Measurements from ENCODE around the gene IL4.
"Not testable (repeated sequence)": the region's sequence is repeated elsewhere in the genome, so short reads cannot be mapped to it uniquely, and the experiment has no call there.

The IL4 gene

DNA sequence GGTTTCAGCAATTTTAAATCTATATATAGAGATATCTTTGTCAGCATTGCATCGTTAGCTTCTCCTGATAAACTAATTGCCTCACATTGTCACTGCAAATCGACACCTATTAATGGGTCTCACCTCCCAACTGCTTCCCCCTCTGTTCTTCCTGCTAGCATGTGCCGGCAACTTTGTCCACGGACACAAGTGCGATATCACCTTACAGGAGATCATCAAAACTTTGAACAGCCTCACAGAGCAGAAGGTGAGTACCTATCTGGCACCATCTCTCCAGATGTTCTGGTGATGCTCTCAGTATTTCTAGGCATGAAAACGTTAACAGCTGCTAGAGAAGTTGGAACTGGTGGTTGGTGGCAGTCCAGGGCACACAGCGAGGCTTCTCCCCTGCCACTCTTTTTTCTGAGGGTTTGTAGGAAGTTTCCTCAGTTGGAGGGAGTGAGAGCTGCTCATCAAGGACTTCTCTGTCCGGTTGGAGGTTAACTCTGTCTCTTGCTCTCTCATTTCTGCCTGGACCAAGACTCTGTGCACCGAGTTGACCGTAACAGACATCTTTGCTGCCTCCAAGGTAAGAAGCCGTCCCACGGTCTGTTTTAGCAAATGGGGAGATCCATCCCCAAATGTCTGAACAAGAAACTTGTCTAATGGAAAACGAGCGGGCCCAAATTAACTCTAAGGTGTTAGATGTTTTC, at the start of gene IL4:
IL4 (plus strand) TSS at position 51 of the 692 bp plus-strand sequence; CDS start at position 113, 62 bp downstream.
- no peak within 1 kb of the TSS for H3K27ac ChIP-seq (ENCODE audit: low read depth, low read length)
- no peak within 1 kb of the TSS for H3K9ac ChIP-seq (ENCODE audit: low read depth, low read length)
- no peak within 1 kb of the TSS for H3K4me3 ChIP-seq (ENCODE audit: low read depth, low read length)
- H3K4me1 ChIP-seq (ENCODE audit: control insufficient read depth, insufficient read depth, low read length), result no peaks in the 10 kb centered on the region
- H3K9me3 ChIP-seq (ENCODE audit: control insufficient read depth, insufficient read depth, low read length), result no peaks in the 10 kb centered on the region
- no peaks in the 10 kb centered on the region for H3K27me3 ChIP-seq (ENCODE audit: control insufficient read depth, insufficient read depth, low read length)
- H3K36me3 ChIP-seq (ENCODE audit: control insufficient read depth, insufficient read depth, low read length), result no peaks in the 10 kb centered on the region

DNA sequence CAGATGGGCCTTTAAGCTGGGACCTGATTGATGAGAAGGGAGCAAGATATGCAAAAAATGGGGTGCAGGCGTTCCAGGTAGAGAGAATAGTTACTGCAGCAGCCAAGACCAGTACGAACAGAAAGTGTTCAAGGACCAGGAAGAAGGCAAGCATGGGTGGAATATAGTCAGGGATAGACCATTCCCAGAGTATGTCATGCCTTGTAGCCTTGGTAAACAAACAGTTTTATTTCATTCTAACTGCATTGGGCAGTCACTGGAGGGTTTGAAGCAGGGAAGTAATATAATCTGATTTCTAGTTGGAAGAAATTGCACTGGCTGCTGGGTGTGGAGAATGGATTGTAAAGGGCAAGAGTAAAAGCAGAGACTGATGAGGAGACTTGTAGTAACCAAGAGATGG, 46.3 kb upstream of the IL4 start:
- H3K9me3 ChIP-seq (ENCODE audit: control insufficient read depth, insufficient read depth, low read length), result no peaks in the 10 kb centered on the region
- H3K36me3 ChIP-seq (ENCODE audit: control insufficient read depth, insufficient read depth, low read length), result peaks cover 27% of the 10 kb centered on the region
- H3K4me3 ChIP-seq (ENCODE audit: low read depth, low read length), result no peak overlapping the region
- H3K4me1 ChIP-seq (ENCODE audit: control insufficient read depth, insufficient read depth, low read length), result no peaks in the 10 kb centered on the region
- no peak overlapping the region for H3K9ac ChIP-seq (ENCODE audit: low read depth, low read length)
- H3K27me3 ChIP-seq (ENCODE audit: control insufficient read depth, insufficient read depth, low read length), result no peaks in the 10 kb centered on the region
- no peak overlapping the region for H3K27ac ChIP-seq (ENCODE audit: low read depth, low read length)

DNA sequence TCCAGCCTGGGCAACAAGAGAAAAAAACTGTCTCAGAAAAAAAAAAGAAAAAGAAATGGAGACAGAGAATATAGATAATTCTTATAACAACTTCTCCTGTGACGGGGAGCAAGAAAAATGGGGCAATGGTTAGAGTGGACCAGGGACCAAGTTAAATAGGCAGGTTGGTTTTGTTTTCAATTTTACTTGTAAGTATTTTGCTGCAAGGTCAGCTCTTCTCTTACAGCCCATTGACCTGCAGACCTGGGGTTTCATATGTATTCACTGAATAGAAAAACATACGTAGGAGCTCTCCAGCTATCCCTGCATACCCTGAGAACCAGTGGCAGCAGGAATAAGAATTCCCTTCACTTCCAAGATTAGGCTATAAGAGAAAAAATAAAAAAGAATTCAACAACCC, 45.0 kb upstream of the IL4 start:
- H3K27ac ChIP-seq (ENCODE audit: low read depth, low read length), result no peak overlapping the region

DNA sequence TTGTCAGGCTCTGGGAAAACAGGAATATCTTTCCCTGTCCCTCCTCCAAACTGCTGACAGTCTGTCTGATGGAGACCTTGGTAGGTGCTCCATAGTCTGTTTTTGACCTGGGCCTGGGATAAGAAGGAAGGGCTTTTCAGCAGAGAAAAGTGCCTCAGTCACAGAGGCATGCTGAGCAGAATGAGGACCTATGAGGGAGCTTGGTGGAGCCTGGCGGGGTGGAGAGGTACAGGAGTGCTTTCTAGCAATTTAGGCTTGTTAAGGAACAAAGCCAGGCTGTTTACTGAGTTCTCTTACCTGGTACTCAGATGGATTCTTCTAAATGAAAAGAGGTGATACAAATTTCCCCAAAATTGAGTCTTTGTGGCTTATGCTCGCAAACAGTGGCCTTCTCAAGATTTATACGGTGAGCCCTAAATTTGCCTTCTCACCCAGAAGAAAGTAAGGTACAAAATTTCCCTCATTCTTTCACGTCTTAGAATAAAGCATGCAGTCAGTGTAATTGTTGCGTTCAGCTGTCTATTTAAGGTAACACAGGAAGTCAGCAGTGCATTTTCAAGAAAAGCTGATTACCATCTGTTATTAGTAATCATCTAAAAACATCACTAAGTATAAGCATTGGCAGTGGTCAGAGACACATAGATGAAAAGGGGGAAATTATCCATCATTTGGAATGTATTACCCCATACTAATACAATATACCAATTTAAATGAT, 44.4 kb upstream of the IL4 start:
- Histone ChIP-seq H3K9me3 (ENCODE audit: control insufficient read depth, insufficient read depth, low read length) (no peaks in the 10 kb centered on the region), H3K4me3 (ENCODE audit: low read depth, low read length) (no peak overlapping the region), H3K27ac (ENCODE audit: low read depth, low read length) (no peak overlapping the region), H3K9ac (ENCODE audit: low read depth, low read length) (no peak overlapping the region), H3K27me3 (ENCODE audit: control insufficient read depth, insufficient read depth, low read length) (no peaks in the 10 kb centered on the region), H3K36me3 (ENCODE audit: control insufficient read depth, insufficient read depth, low read length) (peaks cover 18% of the 10 kb centered on the region), H3K4me1 (ENCODE audit: control insufficient read depth, insufficient read depth, low read length) (no peaks in the 10 kb centered on the region)

More for the DNA sequence above, 45.0 kb upstream of the IL4 start:
- Histone ChIP-seq H3K4me3 (ENCODE audit: low read depth, low read length) (no peak overlapping the region), H3K9ac (ENCODE audit: low read depth, low read length) (no peak overlapping the region), H3K9me3 (ENCODE audit: control insufficient read depth, insufficient read depth, low read length) (no peaks in the 10 kb centered on the region), H3K36me3 (ENCODE audit: control insufficient read depth, insufficient read depth, low read length) (peaks cover 18% of the 10 kb centered on the region), H3K27me3 (ENCODE audit: control insufficient read depth, insufficient read depth, low read length) (no peaks in the 10 kb centered on the region), H3K4me1 (ENCODE audit: control insufficient read depth, insufficient read depth, low read length) (no peaks in the 10 kb centered on the region)

DNA sequence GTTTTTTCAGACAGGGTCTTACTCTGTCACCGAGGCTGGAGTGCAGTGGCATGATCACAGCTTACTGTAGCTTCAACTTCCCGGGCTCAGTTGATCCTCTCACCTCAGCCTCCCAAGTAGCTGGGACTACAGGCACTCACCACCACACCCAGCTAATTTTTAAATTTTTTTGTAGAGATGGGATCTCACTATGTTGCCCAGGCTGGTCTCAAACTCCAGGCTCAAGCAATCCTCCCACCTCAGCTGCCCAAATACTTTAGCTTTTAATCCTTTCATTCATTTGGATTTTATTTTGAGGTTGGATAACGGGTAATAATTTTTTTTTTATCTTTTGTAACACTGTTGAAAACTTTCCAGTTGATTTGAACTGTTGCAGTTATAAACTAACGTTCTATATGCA, 40.2 kb upstream of the IL4 start:
- not testable (repeated sequence) for H3K27ac ChIP-seq (ENCODE audit: low read depth, low read length); H3K9ac ChIP-seq (ENCODE audit: low read depth, low read length); H3K9me3 ChIP-seq (ENCODE audit: control insufficient read depth, insufficient read depth, low read length); H3K4me3 ChIP-seq (ENCODE audit: low read depth, low read length); H3K27me3 ChIP-seq (ENCODE audit: control insufficient read depth, insufficient read depth, low read length); H3K4me1 ChIP-seq (ENCODE audit: control insufficient read depth, insufficient read depth, low read length)
- H3K36me3 ChIP-seq (ENCODE audit: control insufficient read depth, insufficient read depth, low read length), result peaks cover 41% of the 10 kb centered on the region

DNA sequence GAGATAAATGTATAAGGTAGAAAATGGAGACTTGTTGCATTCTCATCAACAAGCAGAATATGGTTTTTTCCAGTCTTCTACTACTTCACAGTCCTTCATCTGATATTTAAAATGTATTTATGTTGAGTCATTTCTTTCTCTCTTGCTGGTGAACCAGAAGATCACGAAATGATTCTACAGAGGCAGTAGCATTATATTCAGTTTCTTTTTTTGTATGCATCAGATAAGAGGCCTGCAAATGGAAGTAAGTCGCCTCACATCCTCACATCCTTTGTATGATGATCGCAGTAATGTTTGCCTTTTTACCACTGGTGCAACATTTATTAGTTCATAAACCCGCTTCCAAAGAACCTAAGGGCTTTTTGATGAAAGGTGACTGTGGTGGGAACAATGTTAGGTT, 37.9 kb upstream of the IL4 start:
- no peaks in the 10 kb centered on the region for H3K9me3 ChIP-seq (ENCODE audit: control insufficient read depth, insufficient read depth, low read length)
- no peak overlapping the region for H3K4me3 ChIP-seq (ENCODE audit: low read depth, low read length)
- no peak overlapping the region for H3K9ac ChIP-seq (ENCODE audit: low read depth, low read length)

DNA sequence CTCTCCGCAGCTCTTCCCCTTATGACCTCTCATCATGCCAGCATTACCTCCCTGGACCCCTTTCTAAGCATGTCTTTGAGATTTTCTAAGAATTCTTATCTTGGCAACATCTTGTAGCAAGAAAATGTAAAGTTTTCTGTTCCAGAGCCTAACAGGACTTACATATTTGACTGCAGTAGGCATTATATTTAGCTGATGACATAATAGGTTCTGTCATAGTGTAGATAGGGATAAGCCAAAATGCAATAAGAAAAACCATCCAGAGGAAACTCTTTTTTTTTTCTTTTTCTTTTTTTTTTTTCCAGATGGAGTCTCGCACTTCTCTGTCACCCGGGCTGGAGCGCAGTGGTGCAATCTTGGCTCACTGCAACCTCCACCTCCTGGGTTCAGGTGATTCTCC, 36.5 kb upstream of the IL4 start:
- Histone ChIP-seq H3K4me3 (ENCODE audit: low read depth, low read length) (no peak overlapping the region), H3K27me3 (ENCODE audit: control insufficient read depth, insufficient read depth, low read length) (no peaks in the 10 kb centered on the region), H3K9me3 (ENCODE audit: control insufficient read depth, insufficient read depth, low read length) (no peaks in the 10 kb centered on the region), H3K27ac (ENCODE audit: low read depth, low read length) (no peak overlapping the region), H3K36me3 (ENCODE audit: control insufficient read depth, insufficient read depth, low read length) (peaks cover 57% of the 10 kb centered on the region), H3K4me1 (ENCODE audit: control insufficient read depth, insufficient read depth, low read length) (no peaks in the 10 kb centered on the region), H3K9ac (ENCODE audit: low read depth, low read length) (no peak overlapping the region)

More for the DNA sequence above, 37.9 kb upstream of the IL4 start:
- H3K4me1 ChIP-seq (ENCODE audit: control insufficient read depth, insufficient read depth, low read length), result no peaks in the 10 kb centered on the region
- H3K36me3 ChIP-seq (ENCODE audit: control insufficient read depth, insufficient read depth, low read length), result peaks cover 47% of the 10 kb centered on the region
- H3K27ac ChIP-seq (ENCODE audit: low read depth, low read length), result no peak overlapping the region
- H3K27me3 ChIP-seq (ENCODE audit: control insufficient read depth, insufficient read depth, low read length), result no peaks in the 10 kb centered on the region

DNA sequence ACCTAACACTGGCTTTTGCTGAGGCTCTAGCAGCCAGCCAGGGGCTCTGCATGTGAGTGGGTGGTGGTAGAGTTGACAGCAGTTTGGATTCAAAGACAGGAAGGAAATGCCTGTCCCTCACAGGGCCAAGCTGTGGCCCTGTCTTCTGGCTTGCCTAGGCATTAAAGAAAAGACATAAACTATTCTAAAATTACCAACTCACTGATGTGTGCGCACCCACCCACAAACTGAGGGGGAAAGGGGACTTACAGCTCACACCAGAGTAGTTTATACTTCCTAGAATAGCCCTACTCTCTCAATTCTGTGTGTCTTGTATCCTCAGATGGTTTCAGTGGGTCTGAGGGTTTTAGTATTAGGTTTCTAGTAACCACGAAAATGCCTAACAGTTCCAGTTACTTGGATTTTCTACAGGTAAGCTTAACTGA, 34.1 kb upstream of the IL4 start:
- H3K27ac ChIP-seq (ENCODE audit: low read depth, low read length), result no peak overlapping the region
- no peak overlapping the region for H3K9ac ChIP-seq (ENCODE audit: low read depth, low read length)
- no peaks in the 10 kb centered on the region for H3K27me3 ChIP-seq (ENCODE audit: control insufficient read depth, insufficient read depth, low read length)
- H3K36me3 ChIP-seq (ENCODE audit: control insufficient read depth, insufficient read depth, low read length), result peaks cover 68% of the 10 kb centered on the region
- H3K4me3 ChIP-seq (ENCODE audit: low read depth, low read length), result no peak overlapping the region
- peaks cover 11% of the 10 kb centered on the region for H3K4me1 ChIP-seq (ENCODE audit: control insufficient read depth, insufficient read depth, low read length)
- H3K9me3 ChIP-seq (ENCODE audit: control insufficient read depth, insufficient read depth, low read length), result no peaks in the 10 kb centered on the region

DNA sequence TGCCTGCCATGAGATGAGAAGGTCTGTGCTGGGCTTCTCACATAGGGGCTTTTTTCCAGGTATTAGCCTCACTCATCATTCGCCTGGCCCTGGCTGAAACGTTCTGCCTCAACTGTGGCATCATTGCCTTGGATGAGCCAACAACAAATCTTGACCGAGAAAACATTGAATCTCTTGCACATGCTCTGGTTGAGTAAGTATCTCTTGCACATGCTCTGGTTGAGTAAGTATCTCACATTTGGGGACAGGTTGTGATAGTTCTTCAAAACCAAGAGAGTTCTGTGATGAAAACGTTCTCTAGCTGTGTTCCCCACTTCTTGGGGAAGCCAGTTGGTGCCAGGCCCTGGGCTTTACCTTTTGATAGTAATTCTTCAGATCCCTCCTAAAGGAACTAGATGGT, 33.2 kb upstream of the IL4 start:
- no peaks in the 10 kb centered on the region for H3K9me3 ChIP-seq (ENCODE audit: control insufficient read depth, insufficient read depth, low read length)
- H3K27me3 ChIP-seq (ENCODE audit: control insufficient read depth, insufficient read depth, low read length), result no peaks in the 10 kb centered on the region
- peaks cover 11% of the 10 kb centered on the region for H3K4me1 ChIP-seq (ENCODE audit: control insufficient read depth, insufficient read depth, low read length)
- H3K36me3 ChIP-seq (ENCODE audit: control insufficient read depth, insufficient read depth, low read length), result peaks cover 67% of the 10 kb centered on the region
- no peak overlapping the region for H3K9ac ChIP-seq (ENCODE audit: low read depth, low read length)
- H3K27ac ChIP-seq (ENCODE audit: low read depth, low read length), result no peak overlapping the region
- no peak overlapping the region for H3K4me3 ChIP-seq (ENCODE audit: low read depth, low read length)

DNA sequence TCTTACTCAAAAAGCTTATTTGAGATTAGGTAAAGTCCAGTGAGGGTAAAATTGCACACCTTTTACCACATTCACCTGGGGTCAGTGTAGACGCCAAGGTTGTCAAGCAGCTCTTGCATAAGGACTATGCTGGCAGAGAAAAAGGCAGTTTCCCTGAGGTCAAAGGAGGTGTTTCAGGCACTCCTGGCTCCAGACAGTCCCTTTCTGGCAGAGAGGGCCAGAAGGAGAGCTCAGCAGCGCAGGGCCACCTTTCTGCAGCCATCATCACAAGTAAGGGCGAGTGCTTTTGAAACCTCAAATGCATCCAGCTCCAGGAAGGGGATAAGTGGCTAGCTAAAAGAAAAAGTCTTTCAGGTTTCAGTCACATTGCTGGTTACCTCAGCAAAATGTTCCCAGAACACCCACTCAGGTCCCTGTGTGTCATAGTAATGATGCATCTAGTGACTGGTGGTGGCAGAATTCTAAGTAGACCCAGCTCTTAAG, 32.5 kb upstream of the IL4 start:
- Histone ChIP-seq H3K27me3 (ENCODE audit: control insufficient read depth, insufficient read depth, low read length) (no peaks in the 10 kb centered on the region), H3K9ac (ENCODE audit: low read depth, low read length) (no peak overlapping the region), H3K9me3 (ENCODE audit: control insufficient read depth, insufficient read depth, low read length) (no peaks in the 10 kb centered on the region), H3K27ac (ENCODE audit: low read depth, low read length) (no peak overlapping the region), H3K4me1 (ENCODE audit: control insufficient read depth, insufficient read depth, low read length) (peaks cover 11% of the 10 kb centered on the region), H3K4me3 (ENCODE audit: low read depth, low read length) (no peak overlapping the region), H3K36me3 (ENCODE audit: control insufficient read depth, insufficient read depth, low read length) (peaks cover 60% of the 10 kb centered on the region)

DNA sequence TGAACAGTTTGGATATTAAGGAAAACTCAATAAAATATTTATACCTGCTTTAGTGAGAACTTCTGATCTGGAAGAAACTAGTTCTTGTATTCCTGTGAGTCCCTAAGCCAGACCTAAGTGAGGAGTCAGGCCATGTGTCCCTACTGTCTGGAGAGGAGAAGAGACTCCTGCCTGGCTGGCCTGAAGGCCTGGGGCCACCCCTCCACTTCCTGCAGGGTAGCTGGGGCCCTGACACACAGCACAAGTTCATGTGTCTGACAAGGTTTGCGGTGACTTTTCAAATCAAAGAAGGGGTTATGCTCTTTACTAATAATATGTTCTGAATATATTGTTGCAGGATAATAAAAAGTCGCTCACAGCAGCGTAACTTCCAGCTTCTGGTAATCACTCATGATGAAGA, 31.9 kb upstream of the IL4 start:
- Histone ChIP-seq H3K27me3 (ENCODE audit: control insufficient read depth, insufficient read depth, low read length) (no peaks in the 10 kb centered on the region), H3K4me3 (ENCODE audit: low read depth, low read length) (no peak overlapping the region), H3K36me3 (ENCODE audit: control insufficient read depth, insufficient read depth, low read length) (peaks cover 60% of the 10 kb centered on the region), H3K4me1 (ENCODE audit: control insufficient read depth, insufficient read depth, low read length) (peaks cover 11% of the 10 kb centered on the region), H3K9ac (ENCODE audit: low read depth, low read length) (no peak overlapping the region), H3K9me3 (ENCODE audit: control insufficient read depth, insufficient read depth, low read length) (no peaks in the 10 kb centered on the region), H3K27ac (ENCODE audit: low read depth, low read length) (no peak overlapping the region)

All from HUES48 (cell line).